Activated CD8-positive, alpha-beta T cell treated with anti-CD3 and anti-CD28 coated beads for 36 hours (primary cell): ENCODE data around the gene PCNX2. TPM values are rescaled to one million over a fixed set of nuclear protein-coding genes. Genes with fewer than 3 reads are reported as not detected.

ENCODE experiments used
- ATAC-seq: fragments of 200-7000 bp; cut with Tn5 transposase; one replicate; pipeline ENCODE4 v1.10.0; 2021; ENCODE audit warnings: mild to moderate bottlenecking, moderate library complexity
- CTCF ChIA-PET: fragments of 350-600 bp; sonication (Branson Sonifier 250); formaldehyde crosslinking; loops from one replicate; lab custom pipeline; 2021; ENCODE audit warnings: antibody characterized with exemption; lab: Charles Lee
- POLR2A ChIA-PET: fragments of 350-600 bp; sonication (Branson Sonifier 250); formaldehyde crosslinking; loops from one replicate; lab custom pipeline; 2021; ENCODE audit warnings: antibody characterized with exemption; lab: Charles Lee
- DNase-seq: peaks from one replicate; pipeline ENCODE4 v3.0.0-alpha.2; 2020
- H3K27ac Mint-ChIP-seq: one replicate; pipeline ENCODE4 v1.8.0; 2021; ENCODE audit warnings: mild to moderate bottlenecking, mixed read lengths
- H3K27me3 Mint-ChIP-seq: one replicate; pipeline ENCODE4 v1.8.0; 2021; ENCODE audit warnings: mixed read lengths
- H3K36me3 Mint-ChIP-seq: one replicate; pipeline ENCODE4 v1.8.0; 2021; ENCODE audit warnings: low read depth, mixed read lengths
- H3K4me1 Mint-ChIP-seq: one replicate; pipeline ENCODE4 v1.8.0; 2021; ENCODE audit warnings: low read depth, mixed read lengths
- H3K4me3 Mint-ChIP-seq: one replicate; pipeline ENCODE4 v1.8.0; 2021; ENCODE audit warnings: mild to moderate bottlenecking, moderate library complexity, mixed read lengths
- H3K9me3 Mint-ChIP-seq: one replicate; pipeline ENCODE4 v1.8.0; 2021; ENCODE audit warnings: mixed read lengths
- intact Hi-C: fragments of 100-400 bp; cut with micrococcal nuclease; formaldehyde crosslinking; loops from one replicate; pipeline ENCODE4 v1.10.0; 2022
- total RNA-seq, 2 experiments: library from RNA; stranded (reverse); gene quantifications; one replicate each; pipeline ENCODE4 v1.2.3, GENCODE V29; 2021
- TF ChIP-seq, protein P1 (sequence below): fragments of 200-600 bp; IDR thresholded peaks from one replicate; pipeline ENCODE4 v1.8.0; 2022; ENCODE audit warnings: antibody characterized with exemption, mild to moderate bottlenecking

PCNX2 gene
- total RNA-seq, 2 experiments from 2014 or later, result 14.4 to 14.9 TPM

DNA sequence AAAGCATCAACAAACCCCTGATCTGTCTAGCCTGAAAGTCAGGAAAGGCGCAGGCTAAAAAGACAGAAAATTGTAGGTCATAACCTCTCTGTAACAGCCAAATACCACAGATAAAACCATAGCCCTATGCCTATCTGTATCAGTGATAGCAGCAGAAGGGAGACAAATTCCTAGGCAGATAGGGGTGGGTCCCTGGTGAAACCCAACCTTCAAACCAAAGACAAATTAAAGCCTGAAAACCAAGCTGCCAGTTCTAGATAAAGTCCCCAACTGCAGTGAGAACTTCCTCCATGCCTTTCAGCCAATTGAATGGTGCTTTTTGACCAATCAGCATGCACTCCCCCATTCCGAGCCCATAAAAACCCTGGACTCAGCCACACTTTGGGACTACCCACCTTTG is 229.8 kb downstream of the PCNX2 start:
- ATAC-seq (no peak), DNase-seq (no peak)
- no peaks in the 10 kb centered on the region for H3K4me1 Mint-ChIP-seq
- POLR2A ChIA-PET, result no interaction called here
- CTCF ChIA-PET, result no interaction called here
- H3K27me3 Mint-ChIP-seq, result no peaks in the 10 kb centered on the region
- intact Hi-C loops, result no loop called here
- H3K9me3 Mint-ChIP-seq, result peaks cover 6% of the 10 kb centered on the region
- TF ChIP-seq, protein P1, sequence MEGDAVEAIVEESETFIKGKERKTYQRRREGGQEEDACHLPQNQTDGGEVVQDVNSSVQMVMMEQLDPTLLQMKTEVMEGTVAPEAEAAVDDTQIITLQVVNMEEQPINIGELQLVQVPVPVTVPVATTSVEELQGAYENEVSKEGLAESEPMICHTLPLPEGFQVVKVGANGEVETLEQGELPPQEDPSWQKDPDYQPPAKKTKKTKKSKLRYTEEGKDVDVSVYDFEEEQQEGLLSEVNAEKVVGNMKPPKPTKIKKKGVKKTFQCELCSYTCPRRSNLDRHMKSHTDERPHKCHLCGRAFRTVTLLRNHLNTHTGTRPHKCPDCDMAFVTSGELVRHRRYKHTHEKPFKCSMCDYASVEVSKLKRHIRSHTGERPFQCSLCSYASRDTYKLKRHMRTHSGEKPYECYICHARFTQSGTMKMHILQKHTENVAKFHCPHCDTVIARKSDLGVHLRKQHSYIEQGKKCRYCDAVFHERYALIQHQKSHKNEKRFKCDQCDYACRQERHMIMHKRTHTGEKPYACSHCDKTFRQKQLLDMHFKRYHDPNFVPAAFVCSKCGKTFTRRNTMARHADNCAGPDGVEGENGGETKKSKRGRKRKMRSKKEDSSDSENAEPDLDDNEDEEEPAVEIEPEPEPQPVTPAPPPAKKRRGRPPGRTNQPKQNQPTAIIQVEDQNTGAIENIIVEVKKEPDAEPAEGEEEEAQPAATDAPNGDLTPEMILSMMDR, result no peak
- H3K36me3 Mint-ChIP-seq, result peaks cover 24% of the 10 kb centered on the region
- H3K27ac Mint-ChIP-seq, result no peak overlapping the region
- no peak overlapping the region for H3K4me3 Mint-ChIP-seq

- H3K4me1 Mint-ChIP-seq, result no peaks in the 10 kb centered on the region
- intact Hi-C loops, result no loop called here
- ChIA-PET CTCF (no interaction called here), POLR2A (no interaction called here)
- TF ChIP-seq, protein P1, result no peak
- no peak overlapping the region for H3K4me3 Mint-ChIP-seq
- DNase-seq, result no peak
- H3K9me3 Mint-ChIP-seq, result peaks cover 6% of the 10 kb centered on the region
- no peak for ATAC-seq
- H3K36me3 Mint-ChIP-seq, result peaks cover 24% of the 10 kb centered on the region
- H3K27ac Mint-ChIP-seq, result no peak overlapping the region
- H3K27me3 Mint-ChIP-seq, result no peaks in the 10 kb centered on the region
Observed at GRCh38 chr1:233064988-233065387, 230.5 kb downstream of the PCNX2 start.

DNA sequence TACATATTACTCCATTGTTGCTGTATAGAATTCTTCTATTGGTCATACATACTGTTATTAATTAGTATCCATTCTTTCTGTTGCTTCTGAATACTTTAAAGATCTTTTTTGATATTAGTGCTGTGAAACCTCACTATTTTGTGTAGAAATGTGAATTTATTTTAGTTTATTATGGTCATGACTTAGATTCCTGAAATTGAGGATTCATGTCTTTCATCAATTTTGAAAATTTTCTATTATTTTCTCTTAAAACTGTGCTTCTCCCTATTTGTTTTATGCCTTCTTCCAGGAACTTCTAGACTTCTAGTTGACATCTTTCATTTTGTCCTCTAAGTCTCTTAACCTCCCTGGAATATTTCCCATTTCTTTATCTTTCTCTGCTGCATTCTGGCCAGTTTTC is 232.1 kb downstream of the PCNX2 start:
- ATAC-seq (no peak), DNase-seq (no peak)
- CTCF ChIA-PET, result no interaction called here
- Mint-ChIP-seq H3K4me1 (no peaks in the 10 kb centered on the region), H3K9me3 (peaks cover 6% of the 10 kb centered on the region), H3K27me3 (no peaks in the 10 kb centered on the region), H3K27ac (no peak overlapping the region), H3K4me3 (no peak overlapping the region), H3K36me3 (peaks cover 24% of the 10 kb centered on the region)
- POLR2A ChIA-PET, result no interaction called here
- intact Hi-C loops, result no loop called here
- TF ChIP-seq, protein P1, result no peak

DNA sequence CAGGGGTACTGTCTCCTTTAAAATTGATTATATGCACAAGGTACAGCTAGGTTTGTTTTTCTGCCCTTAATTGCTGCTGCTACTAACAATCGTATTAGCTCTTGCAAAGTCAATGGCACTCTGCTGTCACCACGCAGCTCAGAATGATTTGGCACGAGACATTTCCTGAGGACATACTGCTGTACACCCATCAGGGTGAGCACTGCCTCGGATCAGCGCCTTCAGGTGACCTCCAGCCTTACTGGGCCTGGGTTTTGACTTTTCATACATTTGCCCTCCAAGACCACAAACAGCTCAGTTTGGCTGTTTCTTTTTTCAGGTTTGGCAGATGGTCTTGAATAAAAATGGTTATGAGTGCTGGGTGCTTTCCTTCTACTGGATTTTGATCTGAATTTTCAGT is 234.3 kb downstream of the PCNX2 start:
- ChIA-PET POLR2A (no interaction called here), CTCF (no interaction called here)
- no peaks in the 10 kb centered on the region for H3K27me3 Mint-ChIP-seq

DNA sequence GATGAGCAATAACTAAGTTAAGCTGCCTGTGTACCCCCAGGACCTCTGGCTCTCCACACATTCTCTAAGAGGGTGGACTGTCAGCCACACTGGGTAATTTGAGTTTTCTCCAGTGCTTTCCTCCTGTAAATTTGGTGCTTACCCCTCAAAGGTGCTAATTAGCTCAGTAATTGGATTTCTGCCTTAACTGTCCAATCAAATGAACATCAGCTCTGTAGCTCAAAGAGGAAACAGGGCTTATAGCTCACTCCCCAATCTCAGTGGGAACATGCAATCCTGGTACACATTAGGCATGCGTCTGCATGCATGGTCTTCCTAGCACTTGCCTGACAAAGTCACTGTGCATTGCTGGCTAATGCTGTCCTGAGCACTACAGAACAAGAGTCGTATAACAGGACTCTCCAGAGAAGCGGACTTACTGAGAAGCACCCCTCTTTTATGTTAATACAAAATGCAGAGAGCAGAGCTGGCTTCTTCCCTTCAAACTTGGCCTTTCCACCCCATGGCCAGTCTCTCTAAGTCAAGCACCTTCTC is 235.0 kb downstream of the PCNX2 start:
- no peaks in the 10 kb centered on the region for H3K27me3 Mint-ChIP-seq
- POLR2A ChIA-PET, result no interaction called here
- DNase-seq, result no peak
- H3K4me1 Mint-ChIP-seq, result no peaks in the 10 kb centered on the region
- TF ChIP-seq, protein P1, result no peak
- no peak overlapping the region for H3K27ac Mint-ChIP-seq
- CTCF ChIA-PET, result no interaction called here
- intact Hi-C loops, result no loop called here
- no peak overlapping the region for H3K4me3 Mint-ChIP-seq
- no peak for ATAC-seq
- no peaks in the 10 kb centered on the region for H3K9me3 Mint-ChIP-seq
- peaks cover 12% of the 10 kb centered on the region for H3K36me3 Mint-ChIP-seq

More for the DNA sequence above, 234.3 kb downstream of the PCNX2 start:
- ATAC-seq, result no peak
- Mint-ChIP-seq H3K27ac (no peak overlapping the region), H3K9me3 (peaks cover 5% of the 10 kb centered on the region), H3K4me1 (no peaks in the 10 kb centered on the region), H3K4me3 (no peak overlapping the region), H3K36me3 (peaks cover 17% of the 10 kb centered on the region)
- DNase-seq, result no peak
- intact Hi-C loops, result no loop called here
- TF ChIP-seq, protein P1, result no peak
